Activated naive CD4-positive, alpha-beta T cell treated with anti-CD3 and anti-CD28 coated beads, Interleukin-2, amount 10 ng/mL, durations not matched to agents 7 days and 5 days (primary cell): ENCODE results near the gene GCH1.

ENCODE experiments used
- CTCF ChIA-PET: fragments of 350-600 bp; sonication (Branson Sonifier 250); formaldehyde crosslinking; loops from one replicate; lab custom pipeline; 2021; ENCODE audit warnings: antibody characterized with exemption; lab: Charles Lee
- DNase-seq: peaks from one replicate; pipeline ENCODE4 v3.0.0-alpha.2; 2020
- H3K27ac Mint-ChIP-seq: one replicate; pipeline ENCODE4 v1.8.0; 2021; ENCODE audit warnings: mild to moderate bottlenecking, moderate library complexity, mixed read lengths
- H3K27me3 Mint-ChIP-seq: one replicate; pipeline ENCODE4 v1.8.0; 2021; ENCODE audit warnings: mild to moderate bottlenecking, mixed read lengths
- H3K36me3 Mint-ChIP-seq: one replicate; pipeline ENCODE4 v1.8.0; 2021; ENCODE audit warnings: mixed read lengths
- H3K4me1 Mint-ChIP-seq: one replicate; pipeline ENCODE4 v1.8.0; 2021; ENCODE audit warnings: mixed read lengths
- H3K4me3 Mint-ChIP-seq: one replicate; pipeline ENCODE4 v1.8.0; 2021; ENCODE audit warnings: mild to moderate bottlenecking, moderate library complexity, mixed read lengths
- H3K9me3 Mint-ChIP-seq: one replicate; pipeline ENCODE4 v1.8.0; 2021; ENCODE audit warnings: mixed read lengths

The GCH1 gene

GRCh38 chr14:54838931-54839512, 63.6 kb downstream of the GCH1 start:
- Mint-ChIP-seq H3K27me3 (no peaks in the 10 kb centered on the region), H3K36me3 (peaks cover 44% of the 10 kb centered on the region), H3K4me3 (no peak overlapping the region), H3K4me1 (no peaks in the 10 kb centered on the region), H3K27ac (no peak overlapping the region), H3K9me3 (no peaks in the 10 kb centered on the region)
- no peak for DNase-seq
- CTCF ChIA-PET = no interaction called here

- no peak overlapping the region for H3K27ac Mint-ChIP-seq
- no peaks in the 10 kb centered on the region for H3K27me3 Mint-ChIP-seq
- peaks cover 39% of the 10 kb centered on the region for H3K36me3 Mint-ChIP-seq
- no peaks in the 10 kb centered on the region for H3K9me3 Mint-ChIP-seq
- no peak overlapping the region for H3K4me3 Mint-ChIP-seq
- CTCF ChIA-PET = no interaction called here
- H3K4me1 Mint-ChIP-seq = no peaks in the 10 kb centered on the region
- no peak for DNase-seq
Measured at GRCh38 chr14:54837508-54838149, 65.0 kb downstream of the GCH1 start.

GRCh38 chr14:54836231-54836630, 66.4 kb downstream of the GCH1 start:
- no peaks in the 10 kb centered on the region for H3K27me3 Mint-ChIP-seq
- H3K4me3 Mint-ChIP-seq = no peak overlapping the region
- no peaks in the 10 kb centered on the region for H3K9me3 Mint-ChIP-seq
- DNase-seq = no peak
- H3K27ac Mint-ChIP-seq = no peak overlapping the region
- CTCF ChIA-PET = no interaction called here
- peaks cover 30% of the 10 kb centered on the region for H3K36me3 Mint-ChIP-seq
- no peaks in the 10 kb centered on the region for H3K4me1 Mint-ChIP-seq

- no peaks in the 10 kb centered on the region for H3K27me3 Mint-ChIP-seq
- DNase-seq = no peak
- no peak overlapping the region for H3K27ac Mint-ChIP-seq
- no peaks in the 10 kb centered on the region for H3K4me1 Mint-ChIP-seq
- peaks cover 18% of the 10 kb centered on the region for H3K36me3 Mint-ChIP-seq
- H3K4me3 Mint-ChIP-seq = no peak overlapping the region
- H3K9me3 Mint-ChIP-seq = no peaks in the 10 kb centered on the region
- CTCF ChIA-PET = no interaction called here
Measured at GRCh38 chr14:54834727-54835126, 67.9 kb downstream of the GCH1 start.

- no peaks in the 10 kb centered on the region for H3K4me1 Mint-ChIP-seq
- H3K4me3 Mint-ChIP-seq = no peak overlapping the region
- DNase-seq = no peak
- CTCF ChIA-PET = no interaction called here
- no peaks in the 10 kb centered on the region for H3K9me3 Mint-ChIP-seq
- H3K36me3 Mint-ChIP-seq = peaks cover 13% of the 10 kb centered on the region
- no peaks in the 10 kb centered on the region for H3K27me3 Mint-ChIP-seq
- H3K27ac Mint-ChIP-seq = no peak overlapping the region
Measured at GRCh38 chr14:54834081-54834480, 68.5 kb downstream of the GCH1 start.

- CTCF ChIA-PET = no interaction called here
- DNase-seq = no peak
Measured at GRCh38 chr14:54830650-54831049, 72.0 kb downstream of the GCH1 start.

GRCh38 chr14:54829486-54830224, 73.0 kb downstream of the GCH1 start:
- DNase-seq = no peak
- H3K9me3 Mint-ChIP-seq = peaks cover 6% of the 10 kb centered on the region
- H3K36me3 Mint-ChIP-seq = peaks cover 1% of the 10 kb centered on the region
- CTCF ChIA-PET = no interaction called here
- no peak overlapping the region for H3K27ac Mint-ChIP-seq
- H3K27me3 Mint-ChIP-seq = no peaks in the 10 kb centered on the region
- no peaks in the 10 kb centered on the region for H3K4me1 Mint-ChIP-seq
- H3K4me3 Mint-ChIP-seq = no peak overlapping the region

More at GRCh38 chr14:54830650-54831049, 72.0 kb downstream of the GCH1 start:
- Mint-ChIP-seq H3K4me1 (no peaks in the 10 kb centered on the region), H3K36me3 (peaks cover 4% of the 10 kb centered on the region), H3K9me3 (peaks cover 2% of the 10 kb centered on the region), H3K27ac (no peak overlapping the region), H3K4me3 (no peak overlapping the region), H3K27me3 (no peaks in the 10 kb centered on the region)

- Mint-ChIP-seq H3K4me1 (no peaks in the 10 kb centered on the region), H3K27me3 (peaks cover 3% of the 10 kb centered on the region), H3K36me3 (peaks cover 1% of the 10 kb centered on the region), H3K4me3 (no peak overlapping the region), H3K27ac (no peak overlapping the region), H3K9me3 (peaks cover 16% of the 10 kb centered on the region)
- no peak for DNase-seq
- CTCF ChIA-PET = interaction anchor here (0.5 to 1.3 kb wide), 2 partner anchors 60 to 798 kb away, joined by 3 read pairs; no protein-coding TSS in a partner anchor
Measured at GRCh38 chr14:54828037-54828436, 74.6 kb downstream of the GCH1 start.

- no peak for DNase-seq
- CTCF ChIA-PET = interaction anchor here (0.6 kb wide), 1 partner anchor 167 kb away, joined by 5 read pairs; no protein-coding TSS in a partner anchor
- no peak overlapping the region for H3K27ac Mint-ChIP-seq
- H3K27me3 Mint-ChIP-seq = peaks cover 29% of the 10 kb centered on the region
- no peaks in the 10 kb centered on the region for H3K36me3 Mint-ChIP-seq
- peaks cover 16% of the 10 kb centered on the region for H3K9me3 Mint-ChIP-seq
- no peak overlapping the region for H3K4me3 Mint-ChIP-seq
- no peaks in the 10 kb centered on the region for H3K4me1 Mint-ChIP-seq
Measured at GRCh38 chr14:54823757-54824549, 78.7 kb downstream of the GCH1 start.

GRCh38 chr14:54822685-54823084, 79.9 kb downstream of the GCH1 start:
- H3K4me1 Mint-ChIP-seq = no peaks in the 10 kb centered on the region
- CTCF ChIA-PET = no interaction called here
- peaks cover 36% of the 10 kb centered on the region for H3K27me3 Mint-ChIP-seq
- no peak for DNase-seq
- H3K4me3 Mint-ChIP-seq = no peak overlapping the region
- H3K36me3 Mint-ChIP-seq = no peaks in the 10 kb centered on the region
- H3K9me3 Mint-ChIP-seq = peaks cover 16% of the 10 kb centered on the region
- H3K27ac Mint-ChIP-seq = no peak overlapping the region

- Mint-ChIP-seq H3K4me1 (no peaks in the 10 kb centered on the region), H3K9me3 (no peaks in the 10 kb centered on the region), H3K27me3 (peaks cover 46% of the 10 kb centered on the region), H3K27ac (no peak overlapping the region), H3K4me3 (no peak overlapping the region), H3K36me3 (no peaks in the 10 kb centered on the region)
- no peak for DNase-seq
- CTCF ChIA-PET = interaction anchor here (1.2 to 2.5 kb wide), 2 partner anchors 13 to 31 kb away, joined by 4 to 7 read pairs; no protein-coding TSS in a partner anchor
Measured at GRCh38 chr14:54818201-54819133, 84.2 kb downstream of the GCH1 start.

- H3K27ac Mint-ChIP-seq = no peak overlapping the region
- no peaks in the 10 kb centered on the region for H3K4me1 Mint-ChIP-seq
- DNase-seq = no peak
- H3K9me3 Mint-ChIP-seq = no peaks in the 10 kb centered on the region
- H3K36me3 Mint-ChIP-seq = no peaks in the 10 kb centered on the region
- H3K4me3 Mint-ChIP-seq = no peak overlapping the region
- CTCF ChIA-PET = interaction anchor here (1.2 to 2.5 kb wide), 3 partner anchors 10 to 32 kb away, joined by 4 to 7 read pairs (median 4); no protein-coding TSS in a partner anchor
- peaks cover 44% of the 10 kb centered on the region for H3K27me3 Mint-ChIP-seq
Measured at GRCh38 chr14:54817506-54817905, 85.1 kb downstream of the GCH1 start.

- CTCF ChIA-PET = interaction anchor here (1.3 kb wide), 1 partner anchor 9 kb away, joined by 4 read pairs; no protein-coding TSS in a partner anchor
- H3K27me3 Mint-ChIP-seq = peaks cover 38% of the 10 kb centered on the region
- H3K36me3 Mint-ChIP-seq = no peaks in the 10 kb centered on the region
Measured at GRCh38 chr14:54816450-54816849, 86.2 kb downstream of the GCH1 start.

More at GRCh38 chr14:54816450-54816849, 86.2 kb downstream of the GCH1 start:
- no peak for DNase-seq
- Mint-ChIP-seq H3K9me3 (no peaks in the 10 kb centered on the region), H3K4me1 (no peaks in the 10 kb centered on the region), H3K27ac (no peak overlapping the region), H3K4me3 (no peak overlapping the region)
